Mucosa of descending colon (tissue), 3 donors: ENCODE measurements around the gene ZNF92. TPM values are rescaled to one million over a fixed set of nuclear protein-coding genes. Genes with fewer than 3 reads are reported as not detected.

ENCODE experiments used
- ATAC-seq: fragments of 200-7000 bp; cut with Tn5 transposase; one replicate; pipeline ENCODE4 v1.9.1; 2020; ENCODE audit warnings: mild to moderate bottlenecking, moderate library complexity
- DNase-seq, 3 donors: peaks; one replicate each; pipeline ENCODE4 v3.0.0-alpha.2; 2020
- H3K36me3 ChIP-seq: fragments of 200-600 bp; one replicate; pipeline ENCODE4 v1.8.0; 2021; ENCODE audit warnings: low read depth, mild to moderate bottlenecking
- H3K4me1 ChIP-seq: fragments of 200-600 bp; one replicate; pipeline ENCODE4 v1.8.0; 2021; ENCODE audit warnings: low read depth, mild to moderate bottlenecking
- H3K4me3 ChIP-seq: fragments of 200-600 bp; one replicate; pipeline ENCODE4 v1.8.0; 2021; ENCODE audit warnings: mild to moderate bottlenecking
- H3K9me3 ChIP-seq: fragments of 200-600 bp; one replicate; pipeline ENCODE4 v1.8.0; 2021; ENCODE audit warnings: mild to moderate bottlenecking
- CTCF ChIP-seq: fragments of 200-600 bp; IDR thresholded peaks from one replicate; pipeline ENCODE4 v1.8.0; 2022; ENCODE audit warnings: antibody characterized with exemption, mild to moderate bottlenecking
- intact Hi-C, 2 donors: fragments of 100-400 bp; cut with DNase I in 1 of 2; cut with micrococcal nuclease in 1 of 2; formaldehyde crosslinking; loops; one replicate each; pipeline versions ENCODE4 v1.11.0 to v1.11.1; 2022; cut with DNase I, micrococcal nuclease
- total RNA-seq, 3 donors: library from RNA; stranded (reverse); fragmentation: NEBNext Ultra II Directional in 2 of 3; extraction: Animal tissue kit (Norgen Biotek cat#: 25700) in 2 of 3; gene quantifications; one replicate each; pipeline versions ENCODE4 v1.2.1 to v1.2.4, GENCODE V29; 2021 to 2023
- donor health status: DM: no; HTN: no; CAD: no; lungs with moderate emphysema.
- donor health status: DM: no; HTN: no; CAD: no.
- donor health status: DM: no; HTN: yes; CAD: no.

The ZNF92 gene
- total RNA-seq, 3 donors from 2014 or later = 5.9 to 8.5 (median 7.2) TPM

DNA sequence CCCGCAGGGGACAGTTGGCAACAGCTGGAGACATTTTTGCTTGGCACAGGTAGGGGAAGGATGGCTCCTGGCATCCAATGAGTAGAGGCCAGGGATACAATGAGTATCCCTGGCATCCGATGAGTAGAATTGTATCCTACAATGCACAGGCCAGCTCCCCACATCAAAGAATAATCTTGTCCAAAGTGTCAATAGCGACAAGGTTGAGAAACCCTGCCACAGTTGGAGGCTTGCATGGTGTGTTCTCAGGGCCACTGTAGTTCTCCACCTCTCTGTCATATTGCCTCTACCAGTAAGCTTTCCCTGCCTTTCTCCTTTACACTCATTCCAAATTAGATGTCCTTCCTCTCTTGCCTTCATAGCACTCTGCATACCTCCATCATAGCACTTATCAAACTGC is 60.7 kb downstream of the ZNF92 start:
- Histone ChIP-seq H3K9me3 (peaks cover 7% of the 10 kb centered on the region), H3K4me1 (no peaks in the 10 kb centered on the region), H3K4me3 (no peak overlapping the region), H3K36me3 (no peaks in the 10 kb centered on the region)
- DNase-seq = no peak
- TF ChIP-seq CTCF = no peak
- intact Hi-C loops = no loop called here
- ATAC-seq = no peak

DNA sequence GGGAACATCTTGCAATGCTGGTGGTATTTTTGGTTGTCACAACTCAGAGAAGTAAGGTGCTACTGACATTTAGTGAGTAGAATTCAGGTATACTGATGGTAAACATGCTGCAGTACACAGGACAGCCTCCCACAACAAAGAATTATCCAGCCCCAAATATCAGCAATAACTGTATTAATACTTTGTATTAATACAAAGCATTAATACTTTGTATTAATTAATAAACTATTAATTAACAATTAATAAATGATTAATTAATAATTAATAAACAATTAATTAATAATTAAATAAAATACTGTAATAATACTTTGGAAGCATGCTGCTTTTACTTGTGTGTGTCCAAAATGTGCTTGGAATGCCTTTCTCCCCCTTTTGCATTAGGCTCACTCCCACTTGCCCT is 62.5 kb downstream of the ZNF92 start:
- intact Hi-C loops = no loop called here
- no peaks in the 10 kb centered on the region for H3K36me3 ChIP-seq
- ATAC-seq = no peak
- H3K9me3 ChIP-seq = no peaks in the 10 kb centered on the region
- H3K4me3 ChIP-seq = no peak overlapping the region
- H3K4me1 ChIP-seq = no peaks in the 10 kb centered on the region
- no peak for DNase-seq
- TF ChIP-seq CTCF = no peak

- H3K36me3 ChIP-seq = no peaks in the 10 kb centered on the region
- no peak for ATAC-seq
- intact Hi-C loops = no loop called here
- TF ChIP-seq CTCF = no peak
- no peak overlapping the region for H3K4me3 ChIP-seq
- DNase-seq = no peak
- no peaks in the 10 kb centered on the region for H3K9me3 ChIP-seq
- H3K4me1 ChIP-seq = no peaks in the 10 kb centered on the region
Measured at GRCh38 chr7:65438598-65438997, 64.9 kb downstream of the ZNF92 start.

DNA sequence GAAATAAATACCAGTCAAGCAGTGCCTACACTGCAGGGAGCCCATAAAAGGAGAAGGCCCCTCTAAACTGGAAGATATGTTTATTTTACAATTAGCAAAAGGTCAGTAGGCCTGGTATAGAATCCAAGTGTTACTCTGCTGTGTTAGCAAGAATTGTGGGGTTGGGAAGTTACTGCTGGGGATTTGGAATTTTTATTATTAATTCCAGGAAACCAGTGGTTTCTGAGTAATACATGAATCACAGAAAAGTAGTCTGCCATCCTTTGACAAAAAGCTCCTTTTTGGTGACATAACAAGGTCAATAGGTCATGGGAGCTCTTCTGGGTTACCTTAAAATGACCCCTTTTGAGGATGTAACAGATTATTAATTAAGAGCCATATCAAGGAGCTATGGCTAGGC is 67.4 kb downstream of the ZNF92 start:
- Histone ChIP-seq H3K36me3 (no peaks in the 10 kb centered on the region), H3K4me1 (no peaks in the 10 kb centered on the region), H3K9me3 (no peaks in the 10 kb centered on the region), H3K4me3 (no peak overlapping the region)
- intact Hi-C loops = no loop called here
- no peak for DNase-seq
- no peak for ATAC-seq
- no peak for TF ChIP-seq CTCF

DNA sequence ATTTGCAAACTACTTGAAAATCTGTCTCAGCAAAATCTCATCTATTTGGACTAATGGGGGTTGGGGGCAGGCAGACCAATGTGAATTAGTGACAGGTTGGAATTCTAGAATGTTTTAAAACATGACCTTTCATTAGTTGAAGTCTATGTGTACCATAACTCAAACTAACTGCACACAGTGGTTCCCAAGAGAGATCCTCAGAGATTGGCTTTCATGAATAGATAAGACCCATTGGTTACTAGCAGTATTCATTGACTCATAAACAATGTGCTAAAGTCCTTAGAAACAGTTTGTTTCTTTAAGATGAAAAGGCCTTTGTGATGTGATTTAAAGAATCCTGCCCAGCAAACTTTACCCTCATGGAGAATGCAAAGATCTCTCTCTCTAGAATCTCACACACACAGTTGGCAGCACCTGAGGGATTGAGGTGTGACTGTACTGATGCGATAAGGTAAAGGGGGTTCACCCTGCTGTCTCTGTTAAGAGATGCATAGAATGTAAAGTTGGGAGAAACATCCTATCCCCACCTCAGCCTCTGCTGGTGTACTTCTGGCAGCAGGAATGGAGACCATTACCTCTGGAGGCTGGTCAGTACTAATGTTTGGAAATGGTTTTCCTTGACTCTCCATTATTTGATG is 70.7 kb downstream of the ZNF92 start:
- DNase-seq (no peak), ATAC-seq (no peak)
- peaks cover 7% of the 10 kb centered on the region for H3K9me3 ChIP-seq
- TF ChIP-seq CTCF = no peak
- intact Hi-C loops = no loop called here
- no peaks in the 10 kb centered on the region for H3K36me3 ChIP-seq
- H3K4me3 ChIP-seq = no peak overlapping the region
- H3K4me1 ChIP-seq = no peaks in the 10 kb centered on the region
